ENCODE results near the gene NINJ1.

DNA sequence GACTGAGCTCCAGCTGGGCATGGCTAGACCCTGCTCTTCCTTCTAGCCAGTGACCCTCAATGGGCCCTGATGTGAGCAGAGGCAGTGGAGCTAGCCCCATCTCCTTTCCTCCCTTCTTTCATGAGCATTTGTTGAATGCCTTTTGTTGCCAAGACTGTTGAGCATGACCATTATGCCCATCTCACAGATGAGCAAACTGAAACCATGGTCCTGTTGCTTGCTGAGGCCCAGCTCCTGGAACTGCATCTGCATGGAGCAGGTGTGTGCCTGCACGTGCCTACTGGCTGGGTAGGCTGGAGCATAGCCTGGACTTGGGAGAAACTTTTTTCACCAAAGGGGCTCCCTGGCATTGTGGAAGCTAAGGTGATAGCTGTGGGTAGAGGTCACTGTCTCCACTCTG lies 46.9 kb upstream of the NINJ1 start:
- no peak for TF ChIP-seq YY1 (IDR thresholded peaks at IDR 0.05; ENCODE audit: insufficient read depth, insufficient read length)
- no peak for TF ChIP-seq ZNF274 (IDR thresholded peaks at IDR 0.05; ENCODE audit: low read depth, low read length)
- no peak for TF ChIP-seq SUZ12 (IDR thresholded peaks at IDR 0.05; ENCODE audit: extremely low read depth, insufficient read depth, insufficient read length)
